ENCODE results near the gene GPR176.

Gene GPR176

DNA sequence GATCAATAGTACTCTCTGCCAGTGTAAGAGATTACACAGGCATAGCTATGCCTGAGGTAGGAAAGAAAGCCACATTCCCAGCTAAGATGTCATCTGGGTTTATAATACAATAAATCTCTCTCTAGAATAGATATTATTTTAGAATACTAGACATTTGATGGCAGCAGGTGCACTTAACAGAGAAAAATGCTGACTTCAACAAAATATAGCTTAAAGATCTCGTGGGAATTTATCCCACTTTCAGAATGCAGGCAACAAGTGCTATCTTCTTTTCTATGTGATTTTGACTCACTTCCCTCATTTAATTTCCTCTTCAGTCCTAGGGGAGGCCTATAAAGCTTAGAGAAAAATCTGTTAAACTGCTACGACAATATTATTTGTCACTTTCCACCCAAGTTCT is 76.5 kb downstream of the GPR176 start:
- CTCF ChIA-PET = no interaction called here

DNA sequence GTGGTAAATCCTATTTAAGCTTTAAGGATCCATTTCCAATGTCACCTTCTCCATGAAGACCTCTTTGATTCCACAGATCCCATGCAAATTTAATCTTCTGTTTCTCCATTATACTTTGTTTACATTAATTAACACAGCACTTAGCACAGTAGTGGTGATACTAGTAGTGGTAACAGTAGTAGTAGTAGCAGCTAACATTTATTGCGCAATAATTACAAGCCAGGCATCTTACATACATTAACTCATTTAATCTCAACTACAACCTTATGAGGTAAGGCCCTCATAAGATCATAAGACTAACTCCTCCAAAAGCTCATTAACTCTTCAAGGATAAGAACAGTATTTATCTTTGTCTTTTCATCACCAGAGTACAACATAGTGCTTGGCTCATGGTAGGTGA is 82.6 kb downstream of the GPR176 start:
- no CpG with 5 or more reads among the region's 1 CpG for WGBS (ENCODE audit: insufficient coverage)
- H3K4me1 ChIP-seq (ENCODE audit: control extremely low read depth in 1 of 4, control insufficient read depth in 4 of 4, insufficient read depth in 4 of 4, low read length in 3 of 4) = no peaks in the 10 kb centered on the region
- H3K9me3 ChIP-seq (ENCODE audit: control extremely low read depth in 1 of 5, control insufficient read depth in 4 of 5, insufficient read depth in 2 of 5, low read depth in 1 of 5, low read length in 4 of 5) = no peaks in the 10 kb centered on the region
- no peak overlapping the region for H3K4me3 ChIP-seq (ENCODE audit: control insufficient read depth in 1 of 7, extremely low read depth in 1 of 7, insufficient read depth in 4 of 7, low read depth in 2 of 7, low read length in 6 of 7)
- no peak for DNase-seq
- ChIA-PET CTCF (no interaction called here), POLR2A (no interaction called here)
- no peaks in the 10 kb centered on the region for H3K36me3 ChIP-seq (ENCODE audit: control insufficient read depth in 4 of 4, insufficient read depth in 4 of 4, low read length in 3 of 4)
- H3K27ac ChIP-seq (ENCODE audit: insufficient read depth in 1 of 2, low read depth in 1 of 2, low read length in 2 of 2, poor library complexity in 1 of 2, severe bottlenecking in 2 of 2) = no peak overlapping the region
- H3K27me3 ChIP-seq (replicated peaks in 2 of 5; ENCODE audit: control insufficient read depth in 4 of 5, insufficient read depth in 5 of 5, low read length in 4 of 5) = no peaks in the 10 kb centered on the region

More for the DNA sequence above, 76.5 kb downstream of the GPR176 start:
- 100% methylated on average over 1 of the region's 2 CpGs for WGBS (ENCODE audit: insufficient coverage)
- H3K27ac ChIP-seq (ENCODE audit: insufficient read depth in 1 of 2, low read depth in 1 of 2, low read length in 2 of 2, poor library complexity in 1 of 2, severe bottlenecking in 2 of 2) = no peak overlapping the region
- H3K36me3 ChIP-seq (ENCODE audit: control insufficient read depth in 4 of 4, insufficient read depth in 4 of 4, low read length in 3 of 4) = no peaks in the 10 kb centered on the region
- POLR2A ChIA-PET = no interaction called here
- no peaks in the 10 kb centered on the region for H3K27me3 ChIP-seq (replicated peaks in 2 of 5; ENCODE audit: control insufficient read depth in 4 of 5, insufficient read depth in 5 of 5, low read length in 4 of 5)
- H3K4me1 ChIP-seq (ENCODE audit: control extremely low read depth in 1 of 4, control insufficient read depth in 4 of 4, insufficient read depth in 4 of 4, low read length in 3 of 4) = peaks cover 0 to 2% (median 0%) of the 10 kb centered on the region in 4 experiments
- no peak overlapping the region for H3K4me3 ChIP-seq (ENCODE audit: control insufficient read depth in 1 of 7, extremely low read depth in 1 of 7, insufficient read depth in 4 of 7, low read depth in 2 of 7, low read length in 6 of 7)
- H3K9me3 ChIP-seq (ENCODE audit: control extremely low read depth in 1 of 5, control insufficient read depth in 4 of 5, insufficient read depth in 2 of 5, low read depth in 1 of 5, low read length in 4 of 5) = no peaks in the 10 kb centered on the region
- no peak for DNase-seq

DNA sequence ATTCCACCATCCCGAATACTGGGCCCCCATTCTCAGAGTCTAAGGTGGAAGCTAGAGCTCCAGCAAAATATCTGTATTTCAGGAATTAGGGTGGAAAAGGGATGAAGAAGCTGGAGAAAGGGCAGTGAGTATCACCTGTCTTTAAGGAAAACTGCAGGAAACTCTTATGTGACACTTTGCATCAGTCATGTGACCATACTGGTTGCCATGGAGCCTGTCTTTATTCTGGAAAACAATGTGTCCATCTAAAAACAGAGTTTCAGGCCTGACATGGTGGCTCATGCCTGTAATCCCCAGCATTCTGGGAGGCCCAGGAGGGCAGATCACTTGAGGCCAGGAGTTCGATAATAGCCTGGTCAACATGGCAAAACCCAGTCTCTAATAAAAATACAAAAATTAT is 84.5 kb downstream of the GPR176 start:
- ChIA-PET CTCF (no interaction called here), POLR2A (no interaction called here)
- no peak overlapping the region for H3K4me3 ChIP-seq (ENCODE audit: control insufficient read depth in 1 of 7, extremely low read depth in 1 of 7, insufficient read depth in 4 of 7, low read depth in 2 of 7, low read length in 6 of 7)
- DNase-seq = no peak
- no peaks in the 10 kb centered on the region for H3K9me3 ChIP-seq (ENCODE audit: control extremely low read depth in 1 of 5, control insufficient read depth in 4 of 5, insufficient read depth in 2 of 5, low read depth in 1 of 5, low read length in 4 of 5)
- no peaks in the 10 kb centered on the region for H3K36me3 ChIP-seq (ENCODE audit: control insufficient read depth in 4 of 4, insufficient read depth in 4 of 4, low read length in 3 of 4)
- 100% methylated on average over 1 of the region's 2 CpGs for WGBS (ENCODE audit: insufficient coverage)
- H3K4me1 ChIP-seq (ENCODE audit: control extremely low read depth in 1 of 4, control insufficient read depth in 4 of 4, insufficient read depth in 4 of 4, low read length in 3 of 4) = no peaks in the 10 kb centered on the region
- no peaks in the 10 kb centered on the region for H3K27me3 ChIP-seq (replicated peaks in 2 of 5; ENCODE audit: control insufficient read depth in 4 of 5, insufficient read depth in 5 of 5, low read length in 4 of 5)
- H3K27ac ChIP-seq (ENCODE audit: insufficient read depth in 1 of 2, low read depth in 1 of 2, low read length in 2 of 2, poor library complexity in 1 of 2, severe bottlenecking in 2 of 2) = no peak overlapping the region

DNA sequence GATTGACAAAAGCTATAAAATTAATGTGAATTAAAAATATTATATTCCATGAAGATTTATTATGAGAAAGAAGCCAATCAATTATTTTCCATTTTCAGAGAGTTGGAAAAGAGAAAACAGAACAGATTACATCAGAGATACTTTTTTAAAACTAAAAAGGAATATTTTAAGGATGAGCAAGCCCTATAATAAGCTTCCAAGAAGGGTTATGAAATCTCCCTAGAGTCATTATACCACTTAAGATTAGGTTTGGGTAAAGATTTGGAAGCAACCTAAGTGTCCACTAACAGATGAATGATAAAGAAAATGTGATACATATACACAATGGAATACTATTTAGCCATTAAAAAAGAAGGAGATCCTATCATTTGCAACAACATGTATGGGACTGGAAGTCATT is 85.8 kb downstream of the GPR176 start:
- no peak for DNase-seq
- ChIA-PET POLR2A (interaction anchor here (0.6 kb wide), 1 partner anchor 1416 kb away, joined by 4 read pairs; no protein-coding TSS in a partner anchor), CTCF (no interaction called here)
- Histone ChIP-seq H3K4me1 (ENCODE audit: control extremely low read depth in 1 of 4, control insufficient read depth in 4 of 4, insufficient read depth in 4 of 4, low read length in 3 of 4) (no peaks in the 10 kb centered on the region), H3K27me3 (replicated peaks in 2 of 5; ENCODE audit: control insufficient read depth in 4 of 5, insufficient read depth in 5 of 5, low read length in 4 of 5) (no peaks in the 10 kb centered on the region), H3K27ac (ENCODE audit: insufficient read depth in 1 of 2, low read depth in 1 of 2, low read length in 2 of 2, poor library complexity in 1 of 2, severe bottlenecking in 2 of 2) (no peak overlapping the region), H3K36me3 (ENCODE audit: control insufficient read depth in 4 of 4, insufficient read depth in 4 of 4, low read length in 3 of 4) (no peaks in the 10 kb centered on the region), H3K9me3 (ENCODE audit: control extremely low read depth in 1 of 5, control insufficient read depth in 4 of 5, insufficient read depth in 2 of 5, low read depth in 1 of 5, low read length in 4 of 5) (no peaks in the 10 kb centered on the region), H3K4me3 (ENCODE audit: control insufficient read depth in 1 of 7, extremely low read depth in 1 of 7, insufficient read depth in 4 of 7, low read depth in 2 of 7, low read length in 6 of 7) (no peak overlapping the region)

DNA sequence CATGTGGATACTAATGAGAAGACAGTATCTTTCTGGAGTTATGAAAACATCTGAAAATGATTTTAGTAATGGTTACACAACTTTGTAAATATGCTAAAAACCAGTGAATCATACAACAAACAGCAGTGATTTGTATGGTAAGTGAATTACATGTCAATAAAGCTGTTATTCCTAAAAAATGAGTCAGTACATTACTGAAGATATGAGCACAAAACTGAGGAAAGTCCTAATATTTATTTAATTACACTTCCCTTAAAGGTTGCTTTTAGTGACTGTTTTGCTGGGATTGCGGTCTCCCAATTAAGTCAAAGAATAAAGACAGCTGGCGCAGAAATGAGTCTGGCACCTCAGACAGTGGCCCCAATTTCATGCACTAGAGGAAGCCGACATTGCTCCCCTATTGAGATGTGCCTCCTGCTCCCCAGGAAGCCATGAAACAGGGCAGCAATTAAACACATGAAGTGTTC is 86.5 kb downstream of the GPR176 start:
- CTCF ChIA-PET = interaction anchor here (1.5 kb wide), 1 partner anchor 14 kb away, joined by 3 read pairs; no protein-coding TSS in a partner anchor
- no peak for DNase-seq

DNA sequence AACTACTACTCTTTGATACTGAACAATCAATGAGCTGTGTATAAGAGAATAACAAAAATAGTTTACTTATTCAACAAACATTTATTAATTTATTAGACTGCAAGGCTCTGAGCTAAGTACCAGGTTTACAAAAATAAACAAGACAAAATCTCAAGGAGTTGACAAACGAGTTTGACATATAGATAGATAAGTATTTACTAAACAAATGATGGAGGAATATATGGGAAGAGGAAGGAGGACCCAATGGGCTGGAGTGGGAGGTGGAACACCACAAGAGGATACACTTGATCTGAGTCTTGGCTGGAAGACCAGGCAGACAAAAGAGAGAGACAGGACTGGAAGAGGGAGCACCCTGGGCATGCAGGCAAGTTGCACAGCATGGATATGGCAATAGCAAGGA is 89.9 kb downstream of the GPR176 start:
- ChIA-PET POLR2A (no interaction called here), CTCF (no interaction called here)

More for the DNA sequence above, 86.5 kb downstream of the GPR176 start:
- peaks cover 0 to 2% (median 0%) of the 10 kb centered on the region in 5 experiments for H3K27me3 ChIP-seq (replicated peaks in 2 of 5; ENCODE audit: control insufficient read depth in 4 of 5, insufficient read depth in 5 of 5, low read length in 4 of 5)
- no peak overlapping the region for H3K27ac ChIP-seq (ENCODE audit: insufficient read depth in 1 of 2, low read depth in 1 of 2, low read length in 2 of 2, poor library complexity in 1 of 2, severe bottlenecking in 2 of 2)
- H3K4me1 ChIP-seq (ENCODE audit: control extremely low read depth in 1 of 4, control insufficient read depth in 4 of 4, insufficient read depth in 4 of 4, low read length in 3 of 4) = no peaks in the 10 kb centered on the region
- 96% methylated on average over 3 of the region's 3 CpGs for WGBS (ENCODE audit: insufficient coverage)
- H3K36me3 ChIP-seq (ENCODE audit: control insufficient read depth in 4 of 4, insufficient read depth in 4 of 4, low read length in 3 of 4) = no peaks in the 10 kb centered on the region
- H3K4me3 ChIP-seq (ENCODE audit: control insufficient read depth in 1 of 7, extremely low read depth in 1 of 7, insufficient read depth in 4 of 7, low read depth in 2 of 7, low read length in 6 of 7) = no peak overlapping the region
- POLR2A ChIA-PET = no interaction called here
- no peaks in the 10 kb centered on the region for H3K9me3 ChIP-seq (ENCODE audit: control extremely low read depth in 1 of 5, control insufficient read depth in 4 of 5, insufficient read depth in 2 of 5, low read depth in 1 of 5, low read length in 4 of 5)

DNA sequence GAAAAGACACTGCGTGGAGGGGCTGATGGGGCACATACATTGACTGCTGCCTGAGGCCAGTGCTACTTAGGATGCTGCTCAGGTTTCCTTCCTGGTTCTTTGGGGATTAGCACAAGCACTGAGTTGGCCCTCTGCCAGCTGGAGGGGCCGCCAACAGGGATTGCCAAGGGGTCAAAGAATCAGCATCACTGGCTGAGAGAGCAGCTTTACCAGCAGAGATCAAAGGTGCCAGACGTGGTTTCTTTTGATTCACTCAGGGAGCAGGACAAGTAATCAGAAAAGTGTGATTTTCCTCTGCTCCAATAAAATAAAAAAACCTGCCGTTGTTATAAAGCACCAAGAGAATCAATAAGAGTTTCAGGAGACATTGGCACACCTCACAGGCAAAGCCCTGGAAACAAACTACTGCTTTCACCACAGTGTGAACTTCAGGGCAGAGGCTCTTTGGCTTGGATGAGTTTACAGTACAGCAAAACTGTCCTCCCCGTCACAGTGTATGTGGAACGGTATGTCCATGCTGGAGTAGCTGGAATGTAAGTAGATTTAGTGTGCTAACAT is 91.6 kb downstream of the GPR176 start:
- H3K27ac ChIP-seq (ENCODE audit: insufficient read depth in 1 of 2, low read depth in 1 of 2, low read length in 2 of 2, poor library complexity in 1 of 2, severe bottlenecking in 2 of 2) = no peak overlapping the region
- no peak overlapping the region for H3K4me3 ChIP-seq (ENCODE audit: control insufficient read depth in 1 of 7, extremely low read depth in 1 of 7, insufficient read depth in 4 of 7, low read depth in 2 of 7, low read length in 6 of 7)
- 94% methylated on average over 6 of the region's 6 CpGs for WGBS (ENCODE audit: insufficient coverage)
- H3K27me3 ChIP-seq (replicated peaks in 2 of 5; ENCODE audit: control insufficient read depth in 4 of 5, insufficient read depth in 5 of 5, low read length in 4 of 5) = peaks cover 0 to 3% (median 0%) of the 10 kb centered on the region in 5 experiments
- DNase-seq = no peak
- CTCF ChIA-PET = no interaction called here
- POLR2A ChIA-PET = no interaction called here
- H3K4me1 ChIP-seq (ENCODE audit: control extremely low read depth in 1 of 4, control insufficient read depth in 4 of 4, insufficient read depth in 4 of 4, low read length in 3 of 4) = no peaks in the 10 kb centered on the region
- H3K9me3 ChIP-seq (ENCODE audit: control extremely low read depth in 1 of 5, control insufficient read depth in 4 of 5, insufficient read depth in 2 of 5, low read depth in 1 of 5, low read length in 4 of 5) = no peaks in the 10 kb centered on the region
- no peaks in the 10 kb centered on the region for H3K36me3 ChIP-seq (ENCODE audit: control insufficient read depth in 4 of 4, insufficient read depth in 4 of 4, low read length in 3 of 4)

More for the DNA sequence above, 89.9 kb downstream of the GPR176 start:
- H3K27me3 ChIP-seq (replicated peaks in 2 of 5; ENCODE audit: control insufficient read depth in 4 of 5, insufficient read depth in 5 of 5, low read length in 4 of 5) = peaks cover 0 to 3% (median 0%) of the 10 kb centered on the region in 5 experiments
- H3K36me3 ChIP-seq (ENCODE audit: control insufficient read depth in 4 of 4, insufficient read depth in 4 of 4, low read length in 3 of 4) = no peaks in the 10 kb centered on the region
- WGBS (ENCODE audit: insufficient coverage) = no CpG with 5 or more reads among the region's 1 CpG
- H3K27ac ChIP-seq (ENCODE audit: insufficient read depth in 1 of 2, low read depth in 1 of 2, low read length in 2 of 2, poor library complexity in 1 of 2, severe bottlenecking in 2 of 2) = no peak overlapping the region
- no peak overlapping the region for H3K4me3 ChIP-seq (ENCODE audit: control insufficient read depth in 1 of 7, extremely low read depth in 1 of 7, insufficient read depth in 4 of 7, low read depth in 2 of 7, low read length in 6 of 7)
- DNase-seq = no peak
- H3K4me1 ChIP-seq (ENCODE audit: control extremely low read depth in 1 of 4, control insufficient read depth in 4 of 4, insufficient read depth in 4 of 4, low read length in 3 of 4) = no peaks in the 10 kb centered on the region
- H3K9me3 ChIP-seq (ENCODE audit: control extremely low read depth in 1 of 5, control insufficient read depth in 4 of 5, insufficient read depth in 2 of 5, low read depth in 1 of 5, low read length in 4 of 5) = no peaks in the 10 kb centered on the region

Data from common myeloid progenitor, CD34-positive (primary cell).